K562 (cell line): ENCODE results near the gene SERAC1. TPM values are rescaled to one million over a fixed set of nuclear protein-coding genes. Genes with fewer than 3 reads are reported as not detected.

Experiments
- ATAC-seq: fragments of 200-7000 bp; cut with Tn5 transposase; 3 replicates; pipeline ENCODE4 v1.9.1; 2020; ENCODE audit warnings: moderate library complexity
- BruUV-seq: library from RNA; stranded (reverse); fragments of 400-500 nt; replicated peaks from 2 replicates; lab custom pipeline; 2021; lab: Mats Ljungman, UMichigan
- CTCF ChIA-PET: fragments of 300-600 bp; formaldehyde crosslinking; extraction: SDS; loops from one replicate; lab custom pipeline; 2021; ENCODE audit warnings: low intra/inter-chr PET ratio; lab: Yijun Ruan, JAX
- POLR2A ChIA-PET: fragments of 300-600, 350-650 bp; sonication (Branson Sonifier 250); formaldehyde crosslinking; extraction: SDS; loops from one replicate; lab custom pipeline; 2021; ENCODE audit warnings: antibody characterized with exemption, inconsistent platforms; lab: Yijun Ruan, JAX
- DNase-seq, 4 experiments: peaks; one replicate each; pipeline versions ENCODE4 v3.0.0 to v3.0.0-alpha.2; 2011 to 2018; ENCODE audit warnings: low spot score in 3 of 4, mixed read lengths in 3 of 4; ENCODE audit errors: extremely low read depth in 1 of 4
- FAIRE-seq: peaks from 2 replicates; lab custom pipeline; 2011; peaks lifted over from hg19 to GRCh38; lab: Jason Lieb, UNC
- H2AFZ ChIP-seq: 2 replicates; pipeline ENCODE4 v1.6.0; 2011; ENCODE audit warnings: low read depth, low read length, control low read depth, inconsistent platforms
- H3K27ac ChIP-seq: fragments of 200-600 bp; 3 replicates; pipeline ENCODE4 v1.8.0; 2011; ENCODE audit warnings: low read depth, mild to moderate bottlenecking, control low read depth, inconsistent platforms, low read length, moderate library complexity, mixed read lengths; ENCODE audit errors: extremely low read depth
- H3K27me3 ChIP-seq, 2 experiments: fragments of 300-600 bp in 1 of 2; 2 replicates in 1 of 2; 3 replicates in 1 of 2; pipeline versions ENCODE4 v1.6.0 to v1.8.0; 2011; ENCODE audit warnings: inconsistent platforms in 2 of 2, low read length in 2 of 2, mild to moderate bottlenecking in 1 of 2, mixed read lengths in 1 of 2, moderate library complexity in 1 of 2; ENCODE audit not compliant: control insufficient read depth in 2 of 2, insufficient read depth in 2 of 2
- H3K36me3 ChIP-seq: fragments of 300-600 bp; 3 replicates; pipeline ENCODE4 v1.8.0; 2011; ENCODE audit warnings: mild to moderate bottlenecking, low read length, inconsistent platforms; ENCODE audit not compliant: control insufficient read depth, insufficient read depth
- H3K4me1 ChIP-seq, 2 experiments: fragments of 200-600 bp in 1 of 2; replicated peaks in 1 of 2; 2 replicates in 1 of 2; 3 replicates in 1 of 2; pipeline versions ENCODE4 v1.5.1 to v1.8.0; 2011; ENCODE audit warnings: inconsistent platforms in 2 of 2, low read length in 2 of 2, mild to moderate bottlenecking in 1 of 2, mixed read lengths in 1 of 2, moderate library complexity in 1 of 2; ENCODE audit not compliant: control insufficient read depth in 2 of 2, insufficient read depth in 2 of 2
- H3K4me2 ChIP-seq: 2 replicates; pipeline ENCODE4 v1.6.1; 2011; ENCODE audit warnings: low read length, control low read depth, inconsistent platforms, mixed read lengths; ENCODE audit not compliant: insufficient read depth
- H3K4me3 ChIP-seq: fragments of 200-600 bp; sonication (generic), shearing (Covaris generic); 2 replicates; pipeline ENCODE4 v1.5.1; 2016; ENCODE audit warnings: control low read depth, inconsistent platforms
- H3K79me2 ChIP-seq: fragments of 200-600 bp; 3 replicates; pipeline ENCODE4 v1.8.0; 2011; ENCODE audit warnings: low read length, inconsistent platforms; ENCODE audit not compliant: control insufficient read depth, insufficient read depth
- H3K9ac ChIP-seq, 2 experiments: 2 replicates each; pipeline versions ENCODE4 v1.6.0 to v1.6.1; 2011; ENCODE audit warnings: low read depth in 2 of 2, low read length in 2 of 2, control low read depth in 1 of 2, inconsistent platforms in 1 of 2, mild to moderate bottlenecking in 1 of 2, mixed read lengths in 1 of 2; ENCODE audit not compliant: insufficient read depth in 1 of 2
- H3K9me1 ChIP-seq: one replicate; pipeline ENCODE4 v1.6.0; 2011; ENCODE audit warnings: inconsistent platforms, mild to moderate bottlenecking, low read length, moderate library complexity; ENCODE audit not compliant: control insufficient read depth, insufficient read depth
- H3K9me3 ChIP-seq: replicated peaks from 2 replicates; pipeline ENCODE4 v1.5.1; 2011; ENCODE audit warnings: low read depth, low read length, inconsistent platforms; ENCODE audit not compliant: control insufficient read depth, insufficient read depth
- H4K20me1 ChIP-seq: replicated peaks from 2 replicates; pipeline ENCODE4 v1.6.1; 2011; ENCODE audit warnings: low read length, inconsistent platforms, mixed read lengths; ENCODE audit not compliant: control insufficient read depth, insufficient read depth
- JUND ChIP-seq, 2 experiments: IDR thresholded peaks; 2 replicates in 1 of 2; 3 replicates in 1 of 2; pipeline ENCODE4 v1.6.1; 2011; ENCODE audit warnings: borderline replicate concordance in 2 of 2, low read depth in 2 of 2, low read length in 2 of 2, improper control_type of control experiment in 1 of 2, missing biosample characterization in 1 of 2, missing genetic modification characterization in 1 of 2, missing genetic modification reagents in 1 of 2
- KAT2B ChIP-seq: IDR thresholded peaks from one replicate; pipeline ENCODE4 v1.6.1; 2012; ENCODE audit warnings: low read depth, mild to moderate bottlenecking, control low read depth, inconsistent platforms, low read length, moderate library complexity
- YY1 ChIP-seq, 3 experiments: IDR thresholded peaks; 2 replicates each; pipeline ENCODE4 v1.6.1; 2011; ENCODE audit warnings: low read length in 2 of 3, mild to moderate bottlenecking in 2 of 3, moderate library complexity in 2 of 3, borderline replicate concordance in 1 of 3, control low read depth in 1 of 3, low read depth in 1 of 3; ENCODE audit not compliant: insufficient read depth in 3 of 3, insufficient replicate concordance in 2 of 3, control insufficient read depth in 1 of 3, insufficient read length in 1 of 3; ENCODE audit errors: extremely low read depth in 1 of 3
- WGBS: fragments of 100-300 bp; shearing (Covaris generic); methylation state at CpG from one replicate; pipeline ENCODE4 v1.1.6; 2016; ENCODE audit warnings: low coverage, mixed read lengths; ENCODE audit not compliant: insufficient coverage; ENCODE audit errors: missing lambda C conversion rate; 5-methylcytosine and 5-hydroxymethylcytosine counted together
- in situ Hi-C: fragments of 300-500 bp; cut with MboI; formaldehyde crosslinking; loops from 4 replicates; pipeline ENCODE4 v1.15.0; 2018; ENCODE audit warnings: inconsistent platforms, mixed read lengths
- intact Hi-C: fragments of 100-400 bp; cut with micrococcal nuclease; formaldehyde crosslinking; loops from 2 replicates; pipeline ENCODE4 v1.14.2; 2022
- polyA plus RNA-seq, 8 experiments: library from polyadenylated mRNA; depleted of rRNA in 4 of 8; stranded (reverse) in 5 of 8; unstranded in 3 of 8; fragments of >200 nt; fragmentation: Nextera tagmentation in 2 of 8; fragmentation: Illumina TruSeq in 1 of 8; extraction: Ambion mirVana in 2 of 8; extraction: Trizol in 1 of 8; gene quantifications; 2 replicates each; pipeline versions ENCODE4 v1.2.1 to v1.2.3, GENCODE V29; 2011 to 2014; ENCODE audit warnings: inconsistent platforms in 1 of 8, missing spikeins in 1 of 8
- total RNA-seq, 7 experiments: library from RNA; depleted of rRNA in 6 of 7; stranded (reverse); fragments of >200 nt in 6 of 7; fragmentation: Illumina TruSeq in 2 of 7; extraction: Trizol in 2 of 7; gene quantifications; 2 replicates each; pipeline versions ENCODE4 v1.2.1 to v1.2.3, GENCODE V29; 2011 to 2021; ENCODE audit warnings: low replicate concordance in 1 of 7

The SERAC1 gene
- total and polyA plus RNA-seq, 9 of the 15 experiments (the other 6 are each of a cell fraction or from before 2014, with no cell fraction given), result 1.8 to 6.2 (median 2.8) TPM

- TF ChIP-seq YY1 (IDR thresholded peaks at IDR 0.05; ENCODE audit: borderline replicate concordance in 1 of 3, control insufficient read depth in 1 of 3, extremely low read depth in 1 of 3, insufficient read depth in 3 of 3, insufficient read length in 1 of 3, insufficient replicate concordance in 2 of 3, low read depth in 1 of 3, low read length in 2 of 3), result no peak
Observed at GRCh38 chr6:158115508-158115907, 52.6 kb downstream of the SERAC1 start (continued).

GRCh38 chr6:158115102-158115501, 53.0 kb downstream of the SERAC1 start:
- in situ Hi-C loops, result no loop called here
- no peak overlapping the region for H3K4me2 ChIP-seq
- ChIA-PET POLR2A (interaction anchor here (1.0 kb wide), 1 partner anchor 16 kb away, joined by 4 read pairs; no protein-coding TSS in a partner anchor), CTCF (no interaction called here)
- 48% methylated on average over 4 of the region's 4 CpGs for WGBS
- no peaks in the 10 kb centered on the region for H3K36me3 ChIP-seq
- no TSS peak for BruUV-seq
- peaks cover 9% of the 10 kb centered on the region in 2 experiments; a peak in 2 of 5 replicates for H3K4me1 ChIP-seq
- FAIRE-seq, result peak; percentile 29
- H3K27ac ChIP-seq, result no peak overlapping the region
- H2AFZ ChIP-seq, result no peak overlapping the region
- peak; percentile 9; the same call in 1 of the 2 replicates for TF ChIP-seq JUND (IDR thresholded peaks at IDR 0.05; ENCODE audit: borderline replicate concordance, low read depth, low read length)
- no peak for TF ChIP-seq JUND (tag; IDR thresholded peaks at IDR 0.05; ENCODE audit: borderline replicate concordance, low read depth, low read length)
- TF ChIP-seq KAT2B, result no peak
- H3K9me3 ChIP-seq, result no peaks in the 10 kb centered on the region
- H3K9me1 ChIP-seq, result no peaks in the 10 kb centered on the region
- H3K79me2 ChIP-seq, result no peaks in the 10 kb centered on the region
- H4K20me1 ChIP-seq, result no peaks in the 10 kb centered on the region
- H3K4me3 ChIP-seq, result no peak overlapping the region
- peak; percentile 62 for ATAC-seq
- H3K9ac ChIP-seq, result peak overlapping the region in 1 of 2 experiments; percentile 13; a peak in 1 of 4 replicates
- intact Hi-C loops, result no loop called here
- H3K27me3 ChIP-seq, result no peaks in the 10 kb centered on the region
- DNase-seq, result peak in 1 of 4 experiments; percentile 6
